Activated CD4-positive, alpha-beta T cell treated with anti-CD3 and anti-CD28 coated beads, Interleukin-2, amount 50 U/mL, for 4 hours (primary cell): ENCODE data around the gene CGB7.
"Not testable (repeated sequence)": the region's sequence is repeated elsewhere in the genome, so short reads cannot be mapped to it uniquely, and the experiment has no call there.

Experiments used
- DNase-seq, 2 experiments: peaks; one replicate each; pipeline ENCODE4 v3.0.0-alpha.2; 2020

The CGB7 gene

DNA sequence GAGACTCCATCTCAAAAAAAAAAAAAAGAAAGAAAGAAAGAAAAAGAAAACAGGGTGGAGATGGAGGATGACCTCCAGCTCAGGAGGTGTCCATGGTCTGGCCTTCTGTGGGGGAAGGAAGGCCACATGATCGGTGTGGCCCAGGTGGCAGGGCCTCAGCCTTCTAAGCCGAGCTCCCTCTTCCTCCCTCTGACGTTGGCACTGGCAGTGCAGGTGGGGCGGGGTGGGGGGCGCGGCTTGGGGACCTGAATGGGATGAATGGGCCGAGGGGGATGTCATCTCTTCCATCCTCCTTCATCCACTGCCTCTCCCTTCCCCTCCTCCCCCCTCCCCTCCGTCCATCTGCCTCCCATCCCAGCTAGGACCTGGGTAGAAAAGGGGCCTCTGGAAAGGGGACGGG is 17.8 kb downstream of the CGB7 start:
- DNase-seq: not testable (repeated sequence)

DNA sequence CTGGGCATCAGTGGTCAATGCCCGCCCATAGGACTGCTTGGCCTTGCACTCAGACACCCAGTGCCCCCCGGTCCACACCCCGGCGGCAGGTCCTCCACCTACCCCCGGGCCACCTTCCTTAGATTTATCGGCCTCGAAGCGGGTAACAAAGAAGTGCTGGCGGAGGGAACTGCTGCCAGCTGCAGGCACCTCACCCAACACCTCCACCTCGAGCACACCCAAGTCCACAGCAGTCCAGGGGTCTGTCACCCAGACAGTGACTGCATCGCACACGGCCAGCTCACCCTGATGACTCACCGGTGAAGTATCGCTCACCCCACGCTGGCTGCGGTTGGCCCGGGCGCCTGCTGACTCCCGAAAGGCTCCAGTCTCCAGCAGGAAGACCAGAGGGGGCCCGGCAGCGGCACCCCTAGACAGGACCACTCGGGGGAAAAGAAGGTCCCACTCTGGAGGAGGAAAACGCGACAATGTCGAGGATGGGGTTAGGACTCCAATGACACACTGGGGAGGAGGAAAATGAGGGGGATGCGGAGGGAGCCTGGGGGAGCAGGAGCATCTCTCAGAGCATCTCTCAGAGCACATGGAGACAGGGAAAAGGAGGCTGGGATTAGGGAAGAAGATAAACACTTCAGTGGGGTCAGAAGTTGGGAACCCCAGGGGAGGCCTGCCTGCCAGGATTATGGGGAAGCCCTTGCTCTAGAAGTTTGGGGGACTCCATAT is 18.8 kb downstream of the CGB7 start:
- DNase-seq: not testable (repeated sequence)

DNA sequence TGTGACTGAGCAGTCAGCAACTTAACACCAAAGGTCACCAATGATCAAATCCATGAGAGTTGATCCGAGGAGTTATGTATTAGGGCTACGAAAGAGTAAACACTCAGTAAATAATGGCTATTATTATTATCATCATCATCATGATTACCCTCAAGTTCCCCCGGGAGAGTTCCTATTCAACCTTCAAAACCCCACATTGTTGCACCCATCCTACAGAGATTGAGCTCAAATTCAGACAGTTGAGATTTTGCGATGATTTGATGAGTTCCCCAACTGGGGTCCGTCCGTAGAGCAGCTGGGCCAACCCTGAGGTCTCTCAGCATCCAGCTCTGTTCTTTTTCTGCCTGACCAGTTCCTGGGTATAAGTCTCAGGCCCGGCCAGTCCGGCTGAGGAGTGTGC is 19.4 kb downstream of the CGB7 start:
- not testable (repeated sequence) for DNase-seq

DNA sequence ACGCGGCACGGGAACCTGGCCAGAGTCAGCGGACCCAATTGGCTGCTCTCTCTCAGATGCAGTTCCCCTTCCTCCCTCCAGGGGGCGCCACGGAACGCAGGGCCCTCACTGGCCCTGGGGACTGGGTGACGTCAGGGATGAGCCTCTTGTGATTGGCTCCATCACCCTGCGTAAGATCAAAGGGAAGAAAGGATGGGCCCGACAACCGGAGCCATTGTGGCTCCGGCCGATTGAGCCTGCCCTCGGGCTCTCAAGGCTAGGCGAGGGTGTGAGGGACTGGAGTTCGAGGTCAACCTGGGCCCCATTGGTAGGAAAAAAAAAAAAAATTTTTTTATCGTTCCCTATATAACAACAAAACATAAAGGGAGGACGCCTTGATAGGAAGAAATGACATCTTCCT is 20.7 kb downstream of the CGB7 start, which contains the start of gene CGB1:
Gene CGB1 (minus strand): TSS at position 81 of the 400 bp plus-strand sequence. CDS start 184 bp downstream, outside the sequence.
- not testable (repeated sequence) for DNase-seq

DNA sequence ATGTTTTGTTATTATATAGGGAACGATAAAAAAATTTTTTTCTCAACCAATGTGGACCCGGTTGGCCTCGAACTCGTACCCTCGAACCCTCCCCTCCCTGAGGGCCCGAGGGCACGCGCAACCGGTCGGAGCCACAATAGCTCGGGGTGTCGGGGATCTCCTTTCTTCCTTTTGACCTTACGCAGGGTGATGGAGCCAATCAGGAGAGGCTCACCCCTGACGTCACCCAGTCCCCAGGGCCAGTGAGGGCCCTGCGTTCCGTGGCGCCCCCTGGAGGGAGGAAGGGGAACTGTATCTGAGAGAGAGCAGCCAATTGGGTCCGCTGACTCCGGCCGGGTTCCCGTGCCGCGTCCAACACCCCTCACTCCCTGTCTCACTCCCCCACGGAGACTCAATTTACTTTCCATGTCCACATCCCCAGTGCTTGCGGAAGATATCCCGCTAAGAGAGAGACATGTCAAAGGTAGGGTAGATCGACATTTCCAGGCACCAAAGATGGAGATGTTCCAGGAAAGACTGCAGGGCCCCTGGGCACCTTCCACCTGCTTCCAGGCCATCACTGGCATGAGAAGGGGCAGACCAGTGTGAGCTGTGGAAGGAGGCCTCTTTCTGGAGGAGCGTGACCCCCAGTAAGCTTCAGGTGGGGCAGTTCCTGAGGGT is 25.8 kb downstream of the CGB7 start, which contains the start of gene CGB2:
Gene CGB2 (plus strand): TSS at position 249 of the 660 bp plus-strand sequence. CDS start 206 bp downstream, at position 455.
- DNase-seq: peak; percentile 25 to 26

DNA sequence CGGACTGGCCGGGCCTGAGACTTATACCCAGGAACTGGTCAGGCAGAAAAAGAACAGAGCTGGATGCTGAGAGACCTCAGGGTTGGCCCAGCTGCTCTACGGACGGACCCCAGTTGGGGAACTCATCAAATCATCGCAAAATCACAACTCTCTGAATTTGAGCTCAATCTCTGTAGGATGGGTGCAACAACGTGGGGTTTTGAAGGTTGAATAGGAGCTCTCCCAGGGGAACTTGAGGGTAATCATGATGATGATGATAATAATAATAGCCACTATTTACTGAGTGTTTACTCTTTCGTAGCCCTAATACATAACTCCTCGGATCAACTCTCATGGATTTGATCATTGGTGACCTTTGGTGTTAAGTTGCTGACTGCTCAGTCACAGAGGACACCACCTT is 27.2 kb downstream of the CGB7 start:
- DNase-seq: not testable (repeated sequence)

DNA sequence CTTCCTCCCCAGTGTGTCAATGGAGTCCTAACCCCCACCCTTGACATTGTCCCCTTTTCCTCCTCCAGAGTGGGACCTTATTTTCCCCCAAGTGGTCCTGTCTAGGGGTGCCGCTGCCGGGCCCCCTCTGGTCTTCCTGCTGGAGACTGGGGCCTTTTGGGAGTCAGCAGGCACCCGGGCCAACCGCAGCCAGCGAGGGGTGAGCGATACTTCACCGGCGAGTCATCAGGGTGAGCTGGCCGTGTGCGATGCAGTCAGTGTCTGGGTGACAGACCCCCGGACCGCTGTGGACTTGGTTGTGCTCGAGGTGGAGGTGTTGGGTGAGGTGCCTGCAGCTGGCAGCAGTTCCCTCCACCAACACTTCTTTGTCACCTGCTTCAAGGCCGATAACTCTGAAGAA is 27.8 kb downstream of the CGB7 start:
- not testable (repeated sequence) for DNase-seq

DNA sequence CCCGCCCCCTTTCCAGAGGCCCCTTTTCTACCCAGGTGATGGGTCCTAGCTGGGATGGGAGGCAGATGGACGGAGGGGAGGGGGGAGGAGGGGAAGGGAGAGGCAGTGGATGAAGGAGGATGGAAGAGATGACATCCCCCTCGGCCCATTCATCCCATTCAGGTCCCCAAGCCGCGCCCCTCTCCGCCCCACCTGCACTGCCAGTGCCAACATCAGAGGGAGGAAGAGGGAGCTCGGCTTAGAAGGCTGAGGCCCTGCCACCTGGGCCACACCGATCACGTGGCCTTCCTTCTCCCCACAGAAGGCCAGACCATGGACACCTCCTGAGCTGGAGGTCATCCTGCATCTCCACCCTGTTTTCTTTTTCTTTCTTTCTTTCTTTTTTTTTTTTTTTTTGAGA is 28.9 kb downstream of the CGB7 start:
- not testable (repeated sequence) for DNase-seq

DNA sequence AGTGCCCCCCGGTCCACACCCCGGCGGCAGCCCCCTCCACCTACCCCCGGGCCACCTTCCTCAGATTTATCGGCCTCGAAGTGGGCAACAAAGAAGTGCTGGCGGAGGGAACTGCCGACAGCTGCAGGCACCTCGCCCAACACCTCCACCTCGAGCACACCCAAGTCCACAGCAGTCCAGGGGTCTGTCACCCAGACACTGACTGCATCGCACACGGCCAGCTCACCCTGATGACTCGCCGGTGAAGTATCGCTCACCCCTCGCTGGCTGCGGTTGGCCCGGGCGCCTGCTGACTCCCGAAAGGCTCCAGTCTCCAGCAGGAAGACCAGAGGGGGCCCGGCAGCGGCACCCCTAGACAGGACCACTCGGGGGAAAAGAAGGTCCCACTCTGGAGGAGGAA is 31.9 kb downstream of the CGB7 start:
- not testable (repeated sequence) for DNase-seq

DNA sequence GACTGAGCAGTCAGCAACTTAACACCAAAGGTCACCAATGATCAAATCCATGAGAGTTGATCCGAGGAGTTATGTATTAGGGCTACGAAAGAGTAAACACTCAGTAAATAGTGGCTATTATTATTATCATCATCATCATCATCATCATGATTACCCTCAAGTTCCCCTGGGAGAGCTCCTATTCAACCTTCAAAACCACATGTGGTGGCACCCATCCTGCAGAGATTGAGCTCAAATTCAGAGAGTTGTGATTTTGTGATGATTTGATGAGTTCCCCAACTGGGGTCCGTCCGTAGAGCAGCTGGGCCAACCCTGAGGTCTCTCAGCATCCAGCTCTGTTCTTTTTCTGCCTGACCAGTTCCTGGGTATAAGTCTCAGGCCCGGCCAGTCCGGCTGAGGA is 32.5 kb downstream of the CGB7 start:
- DNase-seq: not testable (repeated sequence)

DNA sequence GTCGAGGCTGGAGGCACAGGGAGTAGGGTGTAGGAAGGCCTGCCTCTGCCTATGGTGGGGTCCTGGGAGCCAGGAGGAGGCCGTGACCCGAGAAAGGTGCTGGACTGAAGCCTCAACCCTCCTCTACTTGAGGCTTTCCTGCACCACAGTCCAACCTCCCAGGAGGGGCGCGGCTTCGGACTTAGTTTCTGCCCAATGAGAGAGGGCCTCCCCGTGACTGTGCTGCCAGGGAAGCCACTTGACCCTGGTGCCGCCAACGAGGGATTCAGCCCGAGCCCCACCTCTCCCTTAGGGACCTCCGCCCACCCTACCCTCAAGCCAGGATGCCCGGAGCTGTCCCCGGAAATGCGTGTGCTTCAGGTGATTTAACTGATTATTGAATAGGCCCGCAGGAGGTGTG is 33.3 kb downstream of the CGB7 start, which contains the start of gene CGB3:
Gene CGB3 (minus strand): TSS at position 101 of the 400 bp plus-strand sequence. CDS start 362 bp downstream, outside the sequence.
- not testable (repeated sequence) for DNase-seq

DNA sequence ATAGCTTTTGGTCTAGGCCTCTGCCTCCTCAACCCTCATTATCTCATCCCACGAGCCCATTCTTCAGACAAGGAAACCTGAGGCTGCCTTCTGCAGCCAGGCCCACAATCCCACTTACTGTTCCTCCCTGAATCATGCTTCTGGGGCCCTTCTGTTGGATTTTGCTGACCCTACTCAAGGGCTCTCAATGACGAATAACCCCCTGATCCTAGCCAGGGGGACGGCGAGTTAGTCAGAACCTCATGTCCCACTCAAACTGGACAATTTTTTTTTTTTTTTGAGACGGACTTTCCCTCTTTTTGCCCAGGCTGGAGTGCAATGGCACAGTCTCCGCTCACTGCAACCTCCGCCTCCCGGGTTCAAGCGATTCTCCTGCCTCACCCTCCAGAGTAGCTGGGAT is 35.4 kb downstream of the CGB7 start:
- DNase-seq: no peak

DNA sequence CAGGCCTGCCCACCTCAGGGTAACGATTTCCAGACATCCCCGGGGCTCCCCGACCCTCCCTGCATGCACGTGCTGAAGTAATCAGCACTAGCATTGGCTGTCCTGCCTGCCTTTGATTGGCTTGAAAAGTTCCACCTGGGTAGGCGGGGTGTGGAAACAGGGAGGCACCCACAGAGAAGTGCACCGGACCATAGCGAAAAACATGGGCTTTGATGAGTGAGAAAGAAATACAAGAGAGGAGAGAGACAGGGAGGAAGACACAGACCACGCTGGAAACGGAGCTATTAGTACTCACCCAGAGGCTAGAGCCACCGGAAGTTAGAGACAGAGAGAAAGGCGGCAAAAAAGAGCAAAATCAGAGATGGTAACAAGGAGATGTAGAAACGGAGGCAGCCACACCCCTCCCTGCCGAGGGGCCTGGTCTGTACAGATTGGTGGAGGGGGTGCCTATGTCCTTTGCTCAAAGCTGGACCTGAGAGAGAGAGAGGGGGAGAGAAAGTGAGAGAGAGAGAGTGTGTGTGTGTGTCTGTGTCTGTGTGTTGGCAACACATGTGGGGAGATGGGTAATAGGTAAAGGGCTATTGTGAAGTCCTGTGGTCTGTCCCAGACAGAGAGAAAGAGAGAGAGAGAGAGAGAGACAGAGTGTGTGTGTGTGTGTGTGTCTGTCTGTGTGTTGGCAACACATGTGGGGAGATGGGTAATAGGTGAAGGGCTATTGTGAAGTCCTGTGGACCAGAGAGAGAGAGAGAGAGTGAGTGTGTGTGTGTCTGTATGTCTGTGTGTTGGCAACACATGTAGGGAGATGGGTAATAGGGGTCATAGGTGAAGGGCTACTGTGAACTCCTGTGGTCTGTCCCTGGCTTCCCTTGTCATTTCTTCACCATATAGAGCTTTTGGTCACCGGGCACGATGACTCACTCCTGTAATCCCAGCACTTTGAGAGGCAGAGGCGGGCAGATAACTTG is 36.3 kb downstream of the CGB7 start:
- DNase-seq: no peak

DNA sequence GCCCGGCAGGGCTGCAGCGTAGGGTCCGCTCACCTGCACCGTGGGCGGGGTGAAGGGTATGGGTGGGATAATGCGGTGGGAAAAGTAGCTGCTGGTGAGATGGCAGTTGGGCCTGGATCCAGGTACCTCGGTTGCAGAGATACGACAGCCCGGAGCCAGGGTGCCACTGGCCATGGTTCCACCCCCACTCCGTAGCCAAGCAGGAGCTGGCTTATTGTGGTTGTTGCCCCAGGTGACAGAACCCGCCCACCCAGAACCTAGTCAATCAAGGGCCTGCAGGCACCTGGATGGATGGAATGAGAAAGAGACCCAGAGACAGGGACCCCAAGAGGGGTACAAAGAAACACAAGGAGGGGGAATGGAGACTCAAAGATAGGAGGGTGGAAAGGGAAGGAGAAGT is 37.2 kb downstream of the CGB7 start:
- DNase-seq: no peak

DNA sequence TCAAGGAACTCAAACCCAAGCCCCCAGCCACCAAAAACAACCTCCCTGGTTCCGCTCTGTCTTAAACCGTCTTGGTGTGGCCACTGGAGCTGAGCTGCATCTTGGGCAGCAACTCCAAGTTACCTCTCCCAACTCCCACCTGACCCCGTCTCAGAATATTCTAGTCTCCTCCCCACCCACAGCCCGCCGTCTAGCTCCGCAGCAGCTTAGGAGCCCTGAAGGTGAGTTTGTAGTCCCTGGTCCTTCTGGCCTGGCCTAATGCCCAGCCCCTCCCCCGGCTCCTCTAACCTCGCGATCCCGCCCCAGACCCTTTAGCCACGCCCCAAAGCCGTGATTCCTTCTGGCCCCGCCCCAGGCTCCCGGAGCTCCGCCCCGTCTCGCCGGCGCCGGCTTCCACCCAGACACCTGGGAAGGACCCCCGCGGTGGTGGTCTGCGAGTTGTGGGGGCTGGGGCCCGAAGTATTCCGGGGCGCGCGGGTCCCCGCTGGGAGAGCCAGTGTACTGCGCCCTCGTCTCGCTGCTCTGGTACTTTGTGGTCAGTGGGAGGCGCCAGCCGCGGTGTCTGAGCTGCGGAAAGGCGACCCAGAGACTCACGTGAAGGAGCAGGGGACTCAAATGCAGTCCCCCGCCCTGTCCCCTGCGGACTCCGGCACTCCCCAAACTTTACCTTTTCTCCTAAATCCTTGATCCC is 38.2 kb downstream of the CGB7 start:
- DNase-seq: peak; percentile 47 to 48

DNA sequence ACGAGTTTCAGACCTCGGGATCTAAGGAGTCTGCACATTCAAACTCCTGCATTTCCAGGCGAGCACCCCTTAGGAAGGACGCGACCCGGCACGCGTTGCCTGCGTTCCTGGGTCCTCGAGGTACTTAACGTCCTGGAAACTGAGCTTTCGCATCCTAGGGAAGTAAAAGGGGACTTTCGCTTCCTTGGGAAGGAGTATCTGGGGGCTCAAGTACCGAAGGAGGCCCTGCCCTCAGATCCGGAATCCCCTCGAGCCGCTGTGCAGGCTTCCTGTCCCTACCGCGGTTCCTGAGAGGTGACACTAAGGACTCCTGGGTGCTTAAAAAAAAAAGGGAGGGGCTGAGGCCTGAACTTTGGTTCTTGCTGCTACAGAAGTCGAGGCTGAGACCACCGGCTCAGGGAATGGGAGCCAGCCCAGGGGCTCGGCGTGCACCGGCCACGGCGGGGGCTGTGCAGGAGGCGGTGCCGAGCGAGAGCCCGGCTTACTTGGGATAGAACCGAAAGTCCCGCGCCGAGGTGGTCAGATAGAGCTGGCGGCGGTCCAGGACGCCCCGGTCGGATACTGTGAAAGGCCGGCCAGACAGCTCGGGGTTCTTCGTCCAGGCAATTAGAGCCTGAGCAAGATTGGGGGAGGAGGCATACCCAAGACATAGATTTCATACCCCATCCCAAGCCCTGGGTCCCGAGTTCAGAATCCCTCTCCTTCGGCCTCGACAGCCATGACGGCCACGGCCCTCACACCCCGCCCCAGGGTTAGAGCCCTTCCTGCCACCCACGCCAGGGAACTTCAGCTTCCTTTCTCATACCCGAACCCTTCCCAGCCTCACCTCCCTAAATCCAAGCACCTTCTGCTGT is 38.9 kb downstream of the CGB7 start:
- not testable (repeated sequence) for DNase-seq

DNA sequence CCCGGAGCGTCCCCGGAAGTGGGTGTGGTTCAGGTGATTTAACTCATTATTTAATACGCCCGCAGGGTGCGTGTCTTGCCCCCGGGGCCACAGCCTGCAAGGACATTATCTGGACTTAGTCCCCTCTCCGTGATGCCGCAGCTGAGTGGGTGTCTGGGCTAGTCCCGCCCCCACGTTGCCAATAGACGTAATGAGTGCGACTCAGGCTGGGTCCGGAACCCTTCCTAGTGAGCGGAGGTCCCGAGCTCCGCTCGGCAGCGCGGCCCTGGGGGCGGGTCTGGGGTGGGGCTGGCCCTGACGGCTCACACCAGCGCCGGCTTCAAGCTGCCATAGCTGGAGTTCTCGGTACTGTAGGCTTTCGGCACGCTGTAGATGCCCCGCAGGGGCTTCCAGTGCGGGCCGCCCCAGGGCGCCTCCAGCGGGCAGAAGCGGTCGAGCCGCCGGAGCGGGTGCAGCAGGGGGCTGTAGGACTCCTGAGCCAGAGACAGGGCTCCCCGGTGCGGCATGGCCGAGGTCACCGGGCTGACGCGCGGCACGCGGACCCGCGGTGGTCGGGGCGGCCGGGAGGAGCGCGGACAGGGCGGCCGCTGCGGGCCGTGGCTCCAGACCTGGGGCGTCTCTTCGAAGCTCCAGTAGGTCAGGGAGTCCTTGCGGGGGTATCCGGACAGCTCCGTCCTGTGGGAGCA is 39.7 kb downstream of the CGB7 start:
- DNase-seq: peak; percentile 51 to 57

DNA sequence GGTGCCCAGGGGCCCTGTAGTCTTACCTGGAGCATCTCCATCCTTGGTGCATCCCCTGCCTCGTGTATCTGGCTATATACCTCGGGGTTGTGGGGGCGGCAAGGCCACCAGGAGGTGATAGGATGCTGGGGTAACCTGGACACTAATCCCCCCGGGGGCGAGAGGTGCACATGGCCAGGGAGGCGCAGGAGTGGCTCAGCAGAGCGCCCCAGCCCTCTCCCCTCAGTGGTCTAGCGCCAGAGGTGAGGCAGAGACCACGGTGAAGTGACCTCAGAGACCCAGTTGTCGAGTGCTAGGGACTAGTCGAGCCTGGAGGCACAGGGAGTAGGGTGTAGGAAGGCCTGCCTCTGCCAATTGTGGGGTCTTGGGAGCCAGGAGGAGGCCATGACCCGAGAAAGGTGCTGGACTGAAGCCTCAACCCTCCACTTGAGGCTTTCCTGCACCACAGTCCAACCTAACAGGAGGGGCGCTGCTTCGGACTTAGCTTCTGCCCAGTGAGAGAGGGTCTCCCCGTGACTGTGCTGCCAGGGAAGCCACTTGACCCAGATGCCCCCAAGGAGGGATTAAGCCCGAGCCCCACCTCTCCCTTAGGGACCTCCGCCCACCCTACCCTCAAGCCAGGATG is 40.4 kb downstream of the CGB7 start, which contains the start of gene LHB:
Gene LHB (minus strand): TSS at position 51 of the 625 bp plus-strand sequence. CDS start 10 bp downstream, at position 41.
- no peak for DNase-seq

DNA sequence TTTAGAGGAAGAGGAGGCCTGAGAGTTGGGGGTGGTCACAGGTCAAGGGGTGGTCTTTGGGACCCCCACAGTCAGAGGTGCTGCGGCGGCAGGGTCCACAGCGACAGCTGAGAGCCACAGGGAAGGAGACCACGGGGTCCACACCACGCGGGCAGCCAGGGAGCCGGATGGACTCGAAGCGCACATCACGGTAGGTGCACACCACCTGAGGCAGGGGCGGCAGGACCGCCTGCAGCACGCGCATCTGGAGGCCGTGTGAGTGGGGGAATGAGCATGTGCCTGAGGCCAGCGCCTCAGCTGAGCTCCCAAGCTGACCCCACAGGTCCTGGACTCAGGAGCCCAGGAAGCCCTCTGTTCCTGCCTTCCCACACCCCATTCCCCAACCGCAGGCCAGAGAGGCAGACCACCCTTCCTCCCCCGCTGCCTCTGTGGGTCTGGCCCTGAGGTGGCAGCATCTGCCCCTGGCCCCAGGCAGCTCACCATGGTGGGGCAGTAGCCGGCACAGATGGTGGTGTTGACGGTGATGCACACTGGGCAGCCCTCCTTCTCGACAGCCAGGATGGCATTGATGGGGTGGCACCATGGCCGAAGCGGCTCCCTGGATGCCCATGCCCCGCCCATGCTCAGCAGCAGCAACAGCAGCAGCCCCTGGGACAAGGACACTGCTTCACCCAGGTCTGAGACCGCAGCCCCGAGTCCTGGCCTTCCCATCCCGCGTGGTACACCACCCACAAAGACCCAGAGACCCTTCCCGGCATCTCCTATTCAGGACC is 41.3 kb downstream of the CGB7 start:
- DNase-seq: no peak
